Measurements from ENCODE around the gene VAT1L.

Gene VAT1L

GRCh38 chr16:77782694-77783093 lies 5.7 kb upstream of the VAT1L start:
- DNase-seq (ENCODE audit: low read depth): no peak

GRCh38 chr16:77784441-77785372 lies 3.7 kb upstream of the VAT1L start:
- no peak for DNase-seq (ENCODE audit: low read depth)

- no peak for DNase-seq (ENCODE audit: low read depth)
Observed at GRCh38 chr16:77785373-77785764, 3.0 kb upstream of the VAT1L start.

GRCh38 chr16:77786186-77786847 lies 2.0 kb upstream of the VAT1L start:
- no peak for DNase-seq (ENCODE audit: low read depth)

- no peak for DNase-seq (ENCODE audit: low read depth)
Observed at GRCh38 chr16:77787452-77787851, 912 bp upstream of the VAT1L start.

GRCh38 chr16:77789085-77790008 lies 983 bp downstream of the VAT1L start:
- no peak for DNase-seq (ENCODE audit: low read depth)

- no peak for DNase-seq (ENCODE audit: low read depth)
Observed at GRCh38 chr16:77790009-77790372, 1.6 kb downstream of the VAT1L start.

GRCh38 chr16:77790912-77791311 lies 2.5 kb downstream of the VAT1L start:
- no peak for DNase-seq (ENCODE audit: low read depth)

- DNase-seq (ENCODE audit: low read depth): no peak
Observed at GRCh38 chr16:77793417-77793816, 5.1 kb downstream of the VAT1L start.

- no peak for DNase-seq (ENCODE audit: low read depth)
Observed at GRCh38 chr16:77794586-77794985, 6.2 kb downstream of the VAT1L start.

GRCh38 chr16:77801817-77802216 lies 13.5 kb downstream of the VAT1L start:
- DNase-seq (ENCODE audit: low read depth): no peak

GRCh38 chr16:77805398-77805797 lies 17.0 kb downstream of the VAT1L start:
- DNase-seq (ENCODE audit: low read depth): no peak

GRCh38 chr16:77807021-77807420 lies 18.7 kb downstream of the VAT1L start:
- no peak for DNase-seq (ENCODE audit: low read depth)

GRCh38 chr16:77812856-77813500 lies 24.6 kb downstream of the VAT1L start:
- DNase-seq (ENCODE audit: low read depth): no peak

- no peak for DNase-seq (ENCODE audit: low read depth)
Observed at GRCh38 chr16:77816293-77816692, 27.9 kb downstream of the VAT1L start.

- no peak for DNase-seq (ENCODE audit: low read depth)
Observed at GRCh38 chr16:77820340-77820739, 32.0 kb downstream of the VAT1L start.

- no peak for DNase-seq (ENCODE audit: low read depth)
Observed at GRCh38 chr16:77822661-77823060, 34.3 kb downstream of the VAT1L start.

- no peak for DNase-seq (ENCODE audit: low read depth)
Observed at GRCh38 chr16:77823067-77823466, 34.7 kb downstream of the VAT1L start.

- DNase-seq (ENCODE audit: low read depth): no peak
Observed at GRCh38 chr16:77825196-77825595, 36.8 kb downstream of the VAT1L start.

- DNase-seq (ENCODE audit: low read depth): no peak
Observed at GRCh38 chr16:77827032-77827431, 38.7 kb downstream of the VAT1L start.

- no peak for DNase-seq (ENCODE audit: low read depth)
Observed at GRCh38 chr16:77833921-77834634, 45.7 kb downstream of the VAT1L start.
